Right lobe of liver (tissue), 4 donors: ENCODE results near the gene C2orf81.

Source experiments
- CTCF ChIP-seq, 4 donors: fragments of 200-600 bp in 3 of 4; fragments of 450-650 bp in 1 of 4; IDR thresholded peaks; one replicate each; pipeline versions ENCODE4 v1.5.1 to v1.8.0; 2016 to 2022; ENCODE audit warnings: antibody characterized with exemption in 4 of 4, mild to moderate bottlenecking in 2 of 4
- POLR2A ChIP-seq: fragments of 450-650 bp; IDR thresholded peaks from one replicate; pipeline ENCODE4 v1.6.1; 2017; ENCODE audit warnings: antibody characterized with exemption, mild to moderate bottlenecking
- donor health status: DM: no; HTN: no; CAD: no.
- donor health status: DM: no; HTN: no; CAD: no.
- donor health status: DM: no; HTN: yes; CAD: no.

DNA sequence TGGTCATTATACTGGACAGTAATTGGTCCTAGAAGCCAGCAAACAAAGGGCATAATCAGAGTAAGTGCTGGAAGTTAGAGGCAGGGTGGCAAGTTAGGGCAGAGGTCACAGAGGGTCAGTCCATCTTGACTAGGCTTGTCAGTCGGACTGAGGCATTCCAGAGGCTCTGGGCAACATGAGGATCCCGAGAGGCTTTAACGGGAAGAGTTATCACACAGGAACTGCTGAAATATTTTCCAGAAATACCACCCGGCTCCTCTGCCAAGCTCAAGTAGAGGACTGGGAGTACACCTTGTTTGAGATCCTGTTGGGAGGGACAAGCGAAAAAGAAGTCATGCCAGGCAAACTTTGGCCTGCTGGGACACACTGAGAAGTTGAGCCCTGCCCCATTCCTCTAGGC lies 13.7 kb downstream of the C2orf81 start:
- no peak for TF ChIP-seq POLR2A
- TF ChIP-seq CTCF (IDR thresholded peaks at IDR 0.05) = no peak
